IPS-18a (cell line): Measurements from ENCODE around the gene GCGR.

Source experiments
- H3K27ac ChIP-seq: one replicate; pipeline ENCODE4 v1.5.1; 2013; ENCODE audit warnings: low read length
- H3K27me3 ChIP-seq: one replicate; pipeline ENCODE4 v1.6.1; 2013; ENCODE audit warnings: mild to moderate bottlenecking, low read length; ENCODE audit not compliant: control insufficient read depth, insufficient read depth
- H3K36me3 ChIP-seq: one replicate; pipeline ENCODE4 v1.6.1; 2013; ENCODE audit warnings: low read depth, low read length; ENCODE audit not compliant: control insufficient read depth
- H3K4me1 ChIP-seq: one replicate; pipeline ENCODE4 v1.6.1; 2013; ENCODE audit warnings: low read depth, low read length; ENCODE audit not compliant: control insufficient read depth
- H3K4me3 ChIP-seq: one replicate; pipeline ENCODE4 v1.5.1; 2013; ENCODE audit warnings: low read length
- H3K9ac ChIP-seq: one replicate; pipeline ENCODE4 v1.6.1; 2013; ENCODE audit warnings: mild to moderate bottlenecking, low read length, moderate library complexity
- H3K9me3 ChIP-seq: one replicate; pipeline ENCODE4 v1.6.1; 2013; ENCODE audit warnings: low read depth, low read length; ENCODE audit not compliant: control insufficient read depth

Gene GCGR

GRCh38 chr17:81813861-81814683 lies 10.1 kb downstream of the GCGR start:
- H3K9me3 ChIP-seq, result no peaks in the 10 kb centered on the region
- H3K4me3 ChIP-seq, result no peak overlapping the region
- H3K4me1 ChIP-seq, result no peaks in the 10 kb centered on the region
- no peak overlapping the region for H3K27ac ChIP-seq
- no peak overlapping the region for H3K9ac ChIP-seq
- no peaks in the 10 kb centered on the region for H3K27me3 ChIP-seq
- no peaks in the 10 kb centered on the region for H3K36me3 ChIP-seq

- H3K9ac ChIP-seq, result no peak overlapping the region
- H3K36me3 ChIP-seq, result no peaks in the 10 kb centered on the region
- no peak overlapping the region for H3K27ac ChIP-seq
- no peaks in the 10 kb centered on the region for H3K9me3 ChIP-seq
- no peaks in the 10 kb centered on the region for H3K4me1 ChIP-seq
- H3K27me3 ChIP-seq, result no peaks in the 10 kb centered on the region
- H3K4me3 ChIP-seq, result no peak overlapping the region
Measured at GRCh38 chr17:81814748-81815645, 11.0 kb downstream of the GCGR start.

GRCh38 chr17:81815646-81815986 lies 11.7 kb downstream of the GCGR start:
- H3K36me3 ChIP-seq, result no peaks in the 10 kb centered on the region
- H3K27ac ChIP-seq, result no peak overlapping the region
- no peaks in the 10 kb centered on the region for H3K9me3 ChIP-seq
- H3K9ac ChIP-seq, result no peak overlapping the region
- H3K27me3 ChIP-seq, result no peaks in the 10 kb centered on the region
- H3K4me3 ChIP-seq, result no peak overlapping the region
- no peaks in the 10 kb centered on the region for H3K4me1 ChIP-seq

DNA sequence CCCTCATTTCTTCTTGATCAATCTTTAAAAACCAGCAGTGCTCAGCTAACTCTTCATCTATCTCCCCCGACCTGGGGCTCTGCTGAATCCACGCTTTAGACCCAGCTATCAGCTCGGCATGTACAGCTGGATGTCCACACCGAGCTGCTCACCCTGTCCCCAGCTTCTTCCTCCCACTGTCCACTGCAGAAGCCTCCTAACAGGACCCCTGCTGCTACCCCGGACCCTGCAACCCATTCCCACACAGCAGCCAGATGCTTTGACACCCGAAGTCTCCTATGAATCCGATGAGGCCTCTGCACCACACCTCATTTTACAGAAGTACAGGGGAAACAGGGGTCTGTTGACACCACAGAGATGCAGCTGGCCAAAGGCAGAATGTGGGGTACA lies 13.8 kb downstream of the GCGR start:
- Histone ChIP-seq H3K9me3 (no peaks in the 10 kb centered on the region), H3K36me3 (no peaks in the 10 kb centered on the region), H3K9ac (no peak overlapping the region), H3K27ac (no peak overlapping the region), H3K4me3 (no peak overlapping the region), H3K4me1 (no peaks in the 10 kb centered on the region), H3K27me3 (no peaks in the 10 kb centered on the region)

DNA sequence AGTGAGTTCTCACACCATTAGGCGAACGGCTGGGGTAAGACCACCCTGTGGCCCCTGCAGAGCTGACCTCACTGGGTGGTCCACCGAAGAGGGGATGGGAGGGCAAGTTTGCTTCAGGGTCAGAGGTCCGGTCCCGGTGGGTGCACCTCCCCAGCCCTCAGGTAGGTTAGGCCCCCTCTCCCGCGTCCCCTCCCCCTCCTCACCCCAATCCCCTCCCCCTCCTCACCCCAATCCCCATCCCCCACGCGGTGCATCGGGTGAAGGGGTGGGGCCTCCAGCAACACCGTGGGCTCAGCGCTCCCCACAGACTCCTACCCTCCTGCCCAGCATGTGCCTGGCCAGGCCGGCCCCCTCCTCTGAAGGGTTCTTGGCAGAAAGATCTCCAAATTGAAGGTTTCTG lies 15.8 kb downstream of the GCGR start:
- no peaks in the 10 kb centered on the region for H3K27me3 ChIP-seq
- no peaks in the 10 kb centered on the region for H3K9me3 ChIP-seq
- no peak overlapping the region for H3K27ac ChIP-seq
- H3K4me1 ChIP-seq, result no peaks in the 10 kb centered on the region
- H3K4me3 ChIP-seq, result no peak overlapping the region
- H3K36me3 ChIP-seq, result no peaks in the 10 kb centered on the region
- no peak overlapping the region for H3K9ac ChIP-seq

DNA sequence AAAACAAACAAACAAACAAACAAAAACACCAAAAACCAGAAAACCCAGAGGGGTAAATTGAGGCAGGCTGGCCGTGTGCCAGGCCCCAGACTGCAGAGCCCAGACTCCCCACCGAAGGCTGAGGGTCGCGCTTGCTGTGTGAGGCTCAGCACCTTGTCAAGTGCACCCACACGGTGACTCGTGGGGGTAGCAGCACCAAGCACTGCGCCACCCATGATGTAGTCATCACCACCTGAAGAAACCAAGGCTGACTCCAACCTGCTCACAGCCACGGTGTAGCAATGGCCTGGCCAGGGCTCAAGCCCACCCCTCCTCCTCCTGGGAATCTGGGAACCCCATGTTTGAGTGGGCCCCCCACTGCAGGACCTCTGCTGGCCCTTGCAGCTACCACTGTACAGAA lies 17.2 kb downstream of the GCGR start:
- H3K4me3 ChIP-seq, result no peak overlapping the region
- H3K27ac ChIP-seq, result no peak overlapping the region
- no peaks in the 10 kb centered on the region for H3K4me1 ChIP-seq
- no peaks in the 10 kb centered on the region for H3K9me3 ChIP-seq
- H3K27me3 ChIP-seq, result no peaks in the 10 kb centered on the region
- H3K9ac ChIP-seq, result no peak overlapping the region
- no peaks in the 10 kb centered on the region for H3K36me3 ChIP-seq

DNA sequence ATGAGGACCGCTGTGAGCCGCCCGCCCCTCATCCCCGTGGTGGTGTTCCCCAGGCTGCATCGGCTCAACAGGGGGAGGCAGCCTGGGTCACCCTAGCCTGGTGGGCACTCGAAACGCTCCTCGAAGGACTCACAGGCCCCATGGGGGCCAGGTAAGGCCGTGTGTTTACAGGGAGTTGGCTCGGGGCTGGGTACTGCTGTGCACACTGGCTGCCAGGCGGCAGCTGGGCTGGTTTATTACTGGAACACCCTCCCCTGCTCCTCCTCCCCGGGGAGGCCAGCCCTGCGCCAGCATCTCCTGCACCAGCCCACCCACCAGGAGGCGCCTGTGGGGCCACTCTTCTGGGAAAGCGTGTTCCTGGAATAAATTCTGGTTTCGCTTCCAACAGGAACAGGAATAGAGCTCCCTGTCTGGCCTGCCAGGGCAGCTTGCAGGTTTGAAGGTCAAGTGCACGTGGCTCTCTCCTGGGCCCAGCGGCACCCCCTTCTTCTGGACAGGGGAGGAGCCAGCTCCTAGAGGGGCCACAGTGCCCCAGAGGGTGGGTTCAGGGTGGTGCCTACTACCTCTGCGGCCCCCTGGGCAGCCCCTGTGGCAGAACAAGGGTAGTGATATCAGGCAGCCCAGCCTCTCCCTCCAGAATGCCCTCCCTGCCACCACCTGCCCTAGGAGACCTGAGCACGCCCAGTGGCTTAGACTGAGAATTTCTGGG lies 17.8 kb downstream of the GCGR start:
- no peak overlapping the region for H3K9ac ChIP-seq
- no peaks in the 10 kb centered on the region for H3K4me1 ChIP-seq
- H3K36me3 ChIP-seq, result no peaks in the 10 kb centered on the region
- H3K27ac ChIP-seq, result no peak overlapping the region
- no peaks in the 10 kb centered on the region for H3K9me3 ChIP-seq
- H3K27me3 ChIP-seq, result no peaks in the 10 kb centered on the region
- no peak overlapping the region for H3K4me3 ChIP-seq

- no peaks in the 10 kb centered on the region for H3K27me3 ChIP-seq
- H3K4me3 ChIP-seq, result no peak overlapping the region
- no peaks in the 10 kb centered on the region for H3K36me3 ChIP-seq
- no peaks in the 10 kb centered on the region for H3K9me3 ChIP-seq
- H3K4me1 ChIP-seq, result no peaks in the 10 kb centered on the region
- H3K27ac ChIP-seq, result no peak overlapping the region
- H3K9ac ChIP-seq, result no peak overlapping the region
Measured at GRCh38 chr17:81822312-81822637, 18.3 kb downstream of the GCGR start.

GRCh38 chr17:81822996-81823819 lies 19.3 kb downstream of the GCGR start:
- H3K4me3 ChIP-seq, result no peak overlapping the region
- no peak overlapping the region for H3K27ac ChIP-seq
- H3K36me3 ChIP-seq, result no peaks in the 10 kb centered on the region
- no peaks in the 10 kb centered on the region for H3K27me3 ChIP-seq
- H3K4me1 ChIP-seq, result no peaks in the 10 kb centered on the region
- H3K9me3 ChIP-seq, result no peaks in the 10 kb centered on the region
- no peak overlapping the region for H3K9ac ChIP-seq

GRCh38 chr17:81823820-81824550 lies 20.0 kb downstream of the GCGR start:
- Histone ChIP-seq H3K9me3 (no peaks in the 10 kb centered on the region), H3K4me3 (no peak overlapping the region), H3K9ac (no peak overlapping the region), H3K4me1 (no peaks in the 10 kb centered on the region), H3K27me3 (no peaks in the 10 kb centered on the region), H3K27ac (no peak overlapping the region), H3K36me3 (no peaks in the 10 kb centered on the region)
